RWPE1 (cell line): ENCODE measurements around the gene TXNIP.

Experiments
- CTCF ChIA-PET: fragments of 350-600 bp; sonication (Branson Sonifier 250); formaldehyde crosslinking; extraction: SDS; loops from one replicate; lab custom pipeline; 2021; lab: Yijun Ruan, JAX
- POLR2A ChIA-PET: fragments of 400-600 bp; formaldehyde crosslinking; extraction: SDS; loops from one replicate; lab custom pipeline; 2020; ENCODE audit warnings: antibody characterized with exemption; ENCODE audit not compliant: low non-redundant PET; lab: Yijun Ruan, JAX
- DNase-seq: peaks from one replicate; pipeline ENCODE4 v3.0.0; 2012; ENCODE audit warnings: low spot score
- H3K27ac ChIP-seq: fragments of 450-650 bp; 2 replicates; pipeline ENCODE4 v1.5.1; 2017
- TF ChIP-seq, protein P1 (sequence below): fragments of 450-650 bp; conservative IDR thresholded peaks from 2 replicates; pipeline ENCODE4 v1.5.1; 2017; ENCODE audit warnings: low read depth, mild to moderate bottlenecking

Gene TXNIP, protein sequence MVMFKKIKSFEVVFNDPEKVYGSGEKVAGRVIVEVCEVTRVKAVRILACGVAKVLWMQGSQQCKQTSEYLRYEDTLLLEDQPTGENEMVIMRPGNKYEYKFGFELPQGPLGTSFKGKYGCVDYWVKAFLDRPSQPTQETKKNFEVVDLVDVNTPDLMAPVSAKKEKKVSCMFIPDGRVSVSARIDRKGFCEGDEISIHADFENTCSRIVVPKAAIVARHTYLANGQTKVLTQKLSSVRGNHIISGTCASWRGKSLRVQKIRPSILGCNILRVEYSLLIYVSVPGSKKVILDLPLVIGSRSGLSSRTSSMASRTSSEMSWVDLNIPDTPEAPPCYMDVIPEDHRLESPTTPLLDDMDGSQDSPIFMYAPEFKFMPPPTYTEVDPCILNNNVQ

DNA sequence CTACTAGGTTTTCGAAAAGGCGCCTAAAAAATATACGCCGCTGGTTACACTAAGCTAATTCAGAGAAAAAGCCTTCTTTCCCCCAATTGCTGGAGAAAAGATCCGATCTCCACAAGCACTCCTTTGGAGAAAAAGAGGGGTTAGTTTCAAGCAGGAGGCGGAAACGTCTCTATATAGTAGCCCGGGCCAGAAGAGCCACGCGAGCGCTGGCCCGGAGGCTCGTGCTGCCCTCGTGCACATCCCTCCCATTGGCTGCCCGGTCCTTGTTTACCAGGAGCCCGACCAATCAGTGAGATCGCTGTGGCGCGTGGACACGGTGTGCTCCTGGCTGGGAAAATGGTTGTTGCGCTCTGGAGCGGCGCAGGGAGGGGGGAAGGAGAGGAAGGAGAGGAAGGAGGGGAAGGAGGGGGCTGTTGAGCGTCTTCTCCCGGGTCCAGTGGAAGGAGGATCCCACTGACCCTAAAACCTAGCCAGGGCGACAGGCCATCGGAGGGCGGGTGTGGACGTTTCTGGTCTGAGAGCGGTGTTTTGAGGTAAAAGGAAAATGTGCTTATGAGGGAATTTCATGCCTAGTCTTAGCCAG lies at the start of gene TXNIP:
TSS of gene TXNIP (minus strand) at position 147 of the 583 bp plus-strand sequence. CDS start 313 bp downstream, outside the sequence.
- CTCF ChIA-PET: interaction anchor here (0.8 kb wide), 1 partner anchor 11 kb away, joined by 3 read pairs; no protein-coding TSS in a partner anchor
- DNase-seq: peak; percentile 100
- TF ChIP-seq, protein P1, sequence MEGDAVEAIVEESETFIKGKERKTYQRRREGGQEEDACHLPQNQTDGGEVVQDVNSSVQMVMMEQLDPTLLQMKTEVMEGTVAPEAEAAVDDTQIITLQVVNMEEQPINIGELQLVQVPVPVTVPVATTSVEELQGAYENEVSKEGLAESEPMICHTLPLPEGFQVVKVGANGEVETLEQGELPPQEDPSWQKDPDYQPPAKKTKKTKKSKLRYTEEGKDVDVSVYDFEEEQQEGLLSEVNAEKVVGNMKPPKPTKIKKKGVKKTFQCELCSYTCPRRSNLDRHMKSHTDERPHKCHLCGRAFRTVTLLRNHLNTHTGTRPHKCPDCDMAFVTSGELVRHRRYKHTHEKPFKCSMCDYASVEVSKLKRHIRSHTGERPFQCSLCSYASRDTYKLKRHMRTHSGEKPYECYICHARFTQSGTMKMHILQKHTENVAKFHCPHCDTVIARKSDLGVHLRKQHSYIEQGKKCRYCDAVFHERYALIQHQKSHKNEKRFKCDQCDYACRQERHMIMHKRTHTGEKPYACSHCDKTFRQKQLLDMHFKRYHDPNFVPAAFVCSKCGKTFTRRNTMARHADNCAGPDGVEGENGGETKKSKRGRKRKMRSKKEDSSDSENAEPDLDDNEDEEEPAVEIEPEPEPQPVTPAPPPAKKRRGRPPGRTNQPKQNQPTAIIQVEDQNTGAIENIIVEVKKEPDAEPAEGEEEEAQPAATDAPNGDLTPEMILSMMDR: no peak
- POLR2A ChIA-PET: no interaction called here
- H3K27ac ChIP-seq: peak within 1 kb of the TSS; percentile 92

DNA sequence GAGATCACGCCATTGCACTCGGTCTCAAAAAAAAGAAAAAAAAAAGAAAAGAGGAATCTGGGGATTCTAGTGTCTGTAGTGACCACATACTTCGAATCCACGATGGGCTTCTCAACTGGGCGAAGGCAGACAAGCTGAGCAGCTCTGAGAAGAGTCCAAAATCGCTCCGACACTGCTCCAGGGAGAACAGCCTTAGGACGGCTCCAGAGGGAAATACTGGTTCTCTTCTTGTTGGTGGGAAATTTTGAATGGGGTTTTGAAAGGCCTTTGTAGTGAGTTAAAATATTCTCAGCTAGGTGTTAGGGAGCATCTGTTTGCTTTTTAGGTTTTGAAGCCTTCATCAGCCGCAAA lies 43.4 kb upstream of the TXNIP start:
- CTCF ChIA-PET: no interaction called here

GRCh38 chr1:146036965-146037646 lies 40.7 kb upstream of the TXNIP start:
- POLR2A ChIA-PET: interaction anchor here (1.2 kb wide), 1 partner anchor 14 kb away, joined by 4 read pairs; no protein-coding TSS in a partner anchor

More for the DNA sequence above, 43.4 kb upstream of the TXNIP start:
- H3K27ac ChIP-seq: peak overlapping the region; percentile 97
- POLR2A ChIA-PET: interaction anchor here (0.5 kb wide), 1 partner anchor 13 kb away, joined by 3 read pairs; no protein-coding TSS in a partner anchor
- no peak for DNase-seq
- TF ChIP-seq, protein P1: no peak

GRCh38 chr1:146036241-146036964 lies 40.0 kb upstream of the TXNIP start:
- DNase-seq: no peak
- TF ChIP-seq, protein P1: no peak
- ChIA-PET CTCF (no interaction called here), POLR2A (no interaction called here)
- peak overlapping the region; percentile 73 for H3K27ac ChIP-seq

More at GRCh38 chr1:146036965-146037646, 40.7 kb upstream of the TXNIP start:
- DNase-seq: peak; percentile 59
- TF ChIP-seq, protein P1: no peak
- CTCF ChIA-PET: no interaction called here
- H3K27ac ChIP-seq: peak overlapping the region; percentile 97

DNA sequence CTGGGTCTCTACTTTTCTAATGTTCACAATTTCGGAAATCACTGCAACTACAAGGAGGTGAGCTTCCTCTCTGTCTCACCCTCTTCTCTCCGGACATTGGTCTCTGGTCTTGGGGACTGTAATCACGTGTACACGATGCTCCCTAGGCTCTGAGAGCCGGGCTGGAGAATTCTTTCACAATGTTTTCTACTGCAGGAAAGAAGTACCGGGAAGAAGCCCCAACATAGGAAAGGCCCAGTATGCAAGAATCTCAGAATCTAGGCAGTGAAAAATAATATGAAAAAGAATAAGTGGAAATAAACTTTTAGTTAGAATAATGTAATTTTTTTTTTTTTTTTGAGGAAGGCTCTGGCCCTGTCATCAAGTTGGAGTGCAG lies 38.7 kb upstream of the TXNIP start:
- TF ChIP-seq, protein P1: no peak
- CTCF ChIA-PET: interaction anchor here (0.8 to 1.0 kb wide), 2 partner anchors 23 to 58 kb away, joined by 3 read pairs; no protein-coding TSS in a partner anchor
- POLR2A ChIA-PET: interaction anchor here (1.1 kb wide), 1 partner anchor 71 kb away, joined by 4 read pairs; the partner anchor contains the start of genes ANKRD34A and POLR3GL
- DNase-seq: no peak
- H3K27ac ChIP-seq: peak overlapping the region; percentile 73
